Astrocyte of the cerebellum (primary cell): ENCODE measurements around the gene DAP3.
"Not testable (repeated sequence)": the region's sequence is repeated elsewhere in the genome, so short reads cannot be mapped to it uniquely, and the experiment has no call there.

Experiments used
- DNase-seq: peaks from one replicate; pipeline ENCODE4 v3.0.0-alpha.2; 2011; ENCODE audit warnings: low read depth
- H3K4me3 ChIP-seq: 2 replicates; pipeline ENCODE4 v1.5.1; 2011; ENCODE audit warnings: mild to moderate bottlenecking, low read depth, low read length, moderate library complexity
- CTCF ChIP-seq: IDR thresholded peaks from 2 replicates; pipeline ENCODE4 v1.5.1; 2012; ENCODE audit warnings: low read length, low read depth, moderate library complexity, mild to moderate bottlenecking; ENCODE audit errors: missing control alignments
- in situ Hi-C: cut with HindIII; loops from 2 replicates; pipeline ENCODE4 v1.10.0; 2017; ENCODE audit warnings: low sequenced_read_pairs

DAP3 gene

GRCh38 chr1:155669233-155670162 is 19.4 kb upstream of the DAP3 start:
- no peak overlapping the region for H3K4me3 ChIP-seq
- no peak for TF ChIP-seq CTCF
- DNase-seq: no peak
- in situ Hi-C loops: no loop called here

GRCh38 chr1:155671750-155672149 is 17.1 kb upstream of the DAP3 start:
- in situ Hi-C loops: no loop called here
- no peak for DNase-seq
- TF ChIP-seq CTCF: no peak
- H3K4me3 ChIP-seq: no peak overlapping the region

- DNase-seq: no peak
- in situ Hi-C loops: no loop called here
- no peak for TF ChIP-seq CTCF
- no peak overlapping the region for H3K4me3 ChIP-seq
These were observed 15.9 kb upstream of the DAP3 start for GRCh38 chr1:155673003-155673402.

GRCh38 chr1:155678027-155678426 is 10.9 kb upstream of the DAP3 start:
- TF ChIP-seq CTCF: no peak

GRCh38 chr1:155678992-155679391 is 9.9 kb upstream of the DAP3 start:
- in situ Hi-C loops, H3K4me3 ChIP-seq, DNase-seq: not testable (repeated sequence)

More at GRCh38 chr1:155678027-155678426, 10.9 kb upstream of the DAP3 start:
- DNase-seq: no peak
- H3K4me3 ChIP-seq: no peak overlapping the region
- in situ Hi-C loops: no loop called here

GRCh38 chr1:155680531-155680930 is 8.4 kb upstream of the DAP3 start:
- in situ Hi-C loops: no loop called here
- H3K4me3 ChIP-seq: no peak overlapping the region
- no peak for DNase-seq
- TF ChIP-seq CTCF: no peak

GRCh38 chr1:155681776-155682175 is 7.1 kb upstream of the DAP3 start:
- in situ Hi-C loops: no loop called here

GRCh38 chr1:155687705-155688323 is 1.1 kb upstream of the DAP3 start:
- peak overlapping the region; percentile 88 for H3K4me3 ChIP-seq
- in situ Hi-C loops, DNase-seq: not testable (repeated sequence)

More at GRCh38 chr1:155681776-155682175, 7.1 kb upstream of the DAP3 start:
- no peak overlapping the region for H3K4me3 ChIP-seq
- no peak for TF ChIP-seq CTCF
- DNase-seq: no peak
